GM12878 (cell line): Measurements from ENCODE around the gene TSKU. TPM values are rescaled to one million over a fixed set of nuclear protein-coding genes. Genes with fewer than 3 reads are reported as not detected.

Experiments
- ATAC-seq: fragments of 200-7000 bp; cut with Tn5 transposase; 3 replicates; pipeline ENCODE4 v1.9.1; 2020; ENCODE audit warnings: mild to moderate bottlenecking, moderate library complexity
- BruUV-seq: library from RNA; stranded (reverse); fragments of 400-500 nt; replicated peaks from 2 replicates; lab custom pipeline; 2021; lab: Mats Ljungman, UMichigan
- CTCF ChIA-PET: fragments of 300-600 bp; sonication (Branson Sonifier 250); formaldehyde crosslinking; extraction: SDS; loops from one replicate; lab custom pipeline; 2021; ENCODE audit warnings: inconsistent platforms; lab: Yijun Ruan, JAX
- POLR2A ChIA-PET: fragments of 350-600 bp; formaldehyde crosslinking; extraction: SDS; loops from one replicate; lab custom pipeline; 2021; ENCODE audit warnings: inconsistent platforms; lab: Charles Lee
- RAD21 ChIA-PET: fragments of 300-600 bp; sonication (Branson Sonifier 250); formaldehyde crosslinking; loops from one replicate; lab custom pipeline; 2023; ENCODE audit warnings: antibody characterized with exemption; ENCODE audit not compliant: unreplicated experiment; lab: Charles Lee
- SMC1A ChIA-PET: fragments of 300-600 bp; sonication (Branson Sonifier 250); formaldehyde crosslinking; loops from one replicate; lab custom pipeline; 2023; ENCODE audit not compliant: unreplicated experiment, uncharacterized antibody; lab: Charles Lee
- DNase-seq: peaks from one replicate; pipeline ENCODE4 v3.0.0-alpha.2; 2011; ENCODE audit warnings: low read depth, low spot score
- FAIRE-seq: peaks from 3 replicates; lab custom pipeline; 2011; peaks lifted over from hg19 to GRCh38; lab: Jason Lieb, UNC
- H2AFZ ChIP-seq: 2 replicates; pipeline ENCODE4 v1.6.0; 2011; ENCODE audit warnings: low read depth, low read length, control low read depth; ENCODE audit not compliant: control insufficient read depth
- H3K27ac ChIP-seq: 2 replicates; pipeline ENCODE4 v1.5.1; 2011; ENCODE audit warnings: control low read depth; ENCODE audit not compliant: control insufficient read depth, insufficient read depth
- H3K27me3 ChIP-seq, 2 experiments: replicated peaks in 1 of 2; 2 replicates each; pipeline versions ENCODE4 v1.6.0 to v1.6.1; 2011; ENCODE audit warnings: low read length in 1 of 2; ENCODE audit not compliant: control insufficient read depth in 2 of 2, insufficient read depth in 2 of 2
- H3K36me3 ChIP-seq, 2 experiments: 2 replicates each; pipeline ENCODE4 v1.5.1; 2011; ENCODE audit warnings: low read length in 1 of 2; ENCODE audit not compliant: control insufficient read depth in 2 of 2, insufficient read depth in 2 of 2
- H3K4me1 ChIP-seq: 2 replicates; pipeline ENCODE4 v1.6.1; 2011; ENCODE audit warnings: mild to moderate bottlenecking, low read length, moderate library complexity, mixed read lengths; ENCODE audit not compliant: control insufficient read depth, insufficient read depth
- H3K4me2 ChIP-seq: 2 replicates; pipeline ENCODE4 v1.6.0; 2011; ENCODE audit warnings: control low read depth; ENCODE audit not compliant: control insufficient read depth, insufficient read depth
- H3K4me3 ChIP-seq: fragments of 200-600 bp; sonication (generic); 2 replicates; pipeline ENCODE4 v1.5.1; 2016
- H3K79me2 ChIP-seq: 2 replicates; pipeline ENCODE4 v1.6.0; 2011; ENCODE audit warnings: low read length; ENCODE audit not compliant: control insufficient read depth, insufficient read depth
- H3K9ac ChIP-seq: 2 replicates; pipeline ENCODE4 v1.8.0; 2011; ENCODE audit warnings: low read length, control low read depth, mixed read lengths; ENCODE audit not compliant: control insufficient read depth, insufficient read depth
- H3K9me3 ChIP-seq: replicated peaks from 3 replicates; pipeline ENCODE4 v1.5.1; 2011; ENCODE audit warnings: mild to moderate bottlenecking, low read length; ENCODE audit not compliant: control insufficient read depth, insufficient read depth
- H4K20me1 ChIP-seq: 2 replicates; pipeline ENCODE4 v1.6.0; 2011; ENCODE audit not compliant: control insufficient read depth, insufficient read depth
- CEBPB ChIP-seq, 2 experiments: fragments of 150-350 bp in 1 of 2; IDR thresholded peaks; 2 replicates each; pipeline ENCODE4 v1.6.1; 2012 to 2014; ENCODE audit warnings: low read depth in 2 of 2, low read length in 2 of 2, borderline replicate concordance in 1 of 2, inconsistent platforms in 1 of 2
- EZH2 ChIP-seq: IDR thresholded peaks from 2 replicates; pipeline ENCODE4 v1.6.1; 2012; ENCODE audit warnings: low read depth, mild to moderate bottlenecking, control low read depth, inconsistent platforms, low read length, borderline replicate concordance; ENCODE audit not compliant: control insufficient read depth
- HCFC1 ChIP-seq: fragments of 150-350 bp; IDR thresholded peaks from 2 replicates; pipeline ENCODE4 v1.6.1; 2014; ENCODE audit warnings: low read length
- KDM1A ChIP-seq: fragments of 200-600 bp; sonication (generic); IDR thresholded peaks from 2 replicates; pipeline ENCODE4 v1.6.1; 2016; ENCODE audit warnings: borderline replicate concordance
- MYC ChIP-seq: IDR thresholded peaks from 2 replicates; pipeline ENCODE4 v1.6.1; 2011; ENCODE audit warnings: mild to moderate bottlenecking, low read length, moderate library complexity, inconsistent platforms; ENCODE audit not compliant: insufficient read depth, insufficient replicate concordance, insufficient read length, severe bottlenecking
- NFIC ChIP-seq: IDR thresholded peaks from 2 replicates; pipeline ENCODE4 v1.6.1; 2012; ENCODE audit warnings: low read depth, mild to moderate bottlenecking, inconsistent platforms, low read length, moderate library complexity
- PAX5 ChIP-seq: IDR thresholded peaks from 2 replicates; pipeline ENCODE4 v1.6.1; 2011; ENCODE audit warnings: low read depth, low read length, borderline replicate concordance
- RAD21 ChIP-seq: IDR thresholded peaks from 2 replicates; pipeline ENCODE4 v1.6.1; 2011; ENCODE audit warnings: mild to moderate bottlenecking, low read depth, low read length, moderate library complexity; ENCODE audit not compliant: insufficient read depth
- SMAD5 ChIP-seq: IDR thresholded peaks from 2 replicates; pipeline ENCODE4 v1.6.1; 2016; ENCODE audit warnings: antibody characterized with exemption, low read depth
- TCF7 ChIP-seq: IDR thresholded peaks from 2 replicates; pipeline ENCODE4 v1.6.1; 2014; ENCODE audit warnings: antibody characterized with exemption, borderline replicate concordance
- ZNF274 ChIP-seq: IDR thresholded peaks from one replicate; pipeline ENCODE4 v1.8.0; 2011; ENCODE audit not compliant: insufficient read length, insufficient read depth
- WGBS: methylation state at CpG from one replicate; pipeline ENCODE4 v1.1.6; 2016; ENCODE audit warnings: low lambda C conversion rate; ENCODE audit not compliant: insufficient replicate concordance, insufficient coverage; ENCODE audit errors: missing lambda C conversion rate; 5-methylcytosine and 5-hydroxymethylcytosine counted together
- in situ Hi-C: fragments of 300-500 bp; cut with MboI; formaldehyde crosslinking; loops from 9 replicates; pipeline ENCODE4 v1.14.3; 2018; ENCODE audit warnings: mixed read lengths
- intact Hi-C: fragments of 100-400 bp; cut with micrococcal nuclease; formaldehyde crosslinking; loops from one replicate; pipeline ENCODE4 v1.14.2; 2022; ENCODE audit not compliant: unreplicated experiment
- polyA plus RNA-seq, 11 experiments: library from polyadenylated mRNA; depleted of rRNA in 4 of 11; unstranded in 6 of 11; stranded (reverse) in 5 of 11; fragments of >200 nt; fragmentation: Nextera tagmentation in 4 of 11; fragmentation: Illumina TruSeq in 1 of 11; extraction: Ambion mirVana in 4 of 11; extraction: Trizol in 1 of 11; gene quantifications; 1 replicate in 1 of 11; 2 replicates in 10 of 11; pipeline versions ENCODE4 v1.2.1 to v1.2.3, GENCODE V29; 2011 to 2016; ENCODE audit warnings: inconsistent platforms in 2 of 11, missing spikeins in 2 of 11, low read depth in 1 of 11
- total RNA-seq, 4 experiments: library from RNA; depleted of rRNA in 3 of 4; stranded (reverse); fragments of >200 nt in 3 of 4; fragmentation: Illumina TruSeq in 1 of 4; extraction: Trizol in 1 of 4; gene quantifications; 2 replicates each; pipeline versions ENCODE4 v1.2.1 to v1.2.3, GENCODE V29; 2013 to 2021
- TF ChIP-seq, protein P1 (sequence below): fragments of 450-650 bp; formaldehyde crosslinking; IDR thresholded peaks from 2 replicates; pipeline ENCODE4 v1.4.0; 2022; ENCODE audit warnings: mild to moderate bottlenecking, moderate library complexity
- TF ChIP-seq, protein P2 (sequence below): IDR thresholded peaks from 2 replicates; pipeline ENCODE4 v1.6.1; 2011; ENCODE audit warnings: borderline replicate concordance, low read depth, mild to moderate bottlenecking, moderate library complexity, low read length; ENCODE audit not compliant: insufficient read depth, poor library complexity, severe bottlenecking
- TF ChIP-seq, protein P3 (sequence below): IDR thresholded peaks from 2 replicates; pipeline ENCODE4 v1.6.1; 2011; ENCODE audit warnings: mild to moderate bottlenecking, low read depth, low read length, moderate library complexity; ENCODE audit not compliant: insufficient replicate concordance
- TF ChIP-seq, protein P4 (sequence below): IDR thresholded peaks from 2 replicates; pipeline ENCODE4 v1.6.1; 2012; ENCODE audit warnings: low read depth, low read length, improper control_type of control experiment
- TF ChIP-seq, protein P5 (sequence below): IDR thresholded peaks from 2 replicates; pipeline ENCODE4 v1.6.1; 2011; ENCODE audit warnings: low read depth, low read length, improper control_type of control experiment, borderline replicate concordance

The TSKU gene
- total and polyA plus RNA-seq, 10 of the 15 experiments (the other 5 are each of a cell fraction or from before 2014, with no cell fraction given), result 0.04 to 1.5 (median 0.62) TPM

DNA sequence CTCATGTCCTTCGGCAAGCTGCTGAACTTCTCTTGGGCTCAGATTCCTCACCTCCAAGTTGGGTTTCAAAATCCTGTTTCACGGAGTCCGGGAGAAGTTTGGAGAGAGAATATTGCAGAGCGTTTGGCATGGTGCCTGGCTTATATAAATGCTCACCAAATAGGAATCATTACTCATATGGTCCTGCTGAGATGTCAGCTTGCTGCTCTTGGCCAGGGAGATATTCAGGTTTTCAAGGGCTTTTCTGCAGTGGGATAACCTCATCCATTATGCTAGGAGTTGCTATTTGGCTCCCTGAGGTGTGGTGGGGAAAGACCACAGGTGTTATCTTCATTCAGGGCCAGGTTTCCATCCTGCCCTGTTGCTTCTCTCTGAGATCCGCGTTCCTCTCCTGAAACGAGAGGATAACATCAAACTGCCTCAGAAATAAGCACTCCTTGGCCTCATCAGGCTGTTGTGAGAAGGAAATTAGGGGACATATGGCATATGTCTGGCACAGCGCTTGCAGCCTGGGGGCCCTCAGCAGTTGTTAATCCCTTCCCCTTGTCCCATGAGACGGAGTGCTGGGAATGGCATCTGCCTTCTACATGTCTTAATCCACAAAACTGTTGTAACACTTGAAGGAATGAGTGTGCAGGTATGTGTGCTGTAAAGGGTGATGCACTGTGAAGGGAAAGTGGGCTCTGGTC lies 47.6 kb downstream of the TSKU start:
- FAIRE-seq (no peak), DNase-seq (no peak), ATAC-seq (no peak)
- in situ Hi-C loops, result no loop called here
- Histone ChIP-seq H3K9ac (no peak overlapping the region), H3K4me3 (no peak overlapping the region), H3K9me3 (no peaks in the 10 kb centered on the region), H3K4me1 (no peaks in the 10 kb centered on the region), H3K27ac (no peak overlapping the region), H3K79me2 (no peaks in the 10 kb centered on the region), H4K20me1 (no peaks in the 10 kb centered on the region), H2AFZ (no peak overlapping the region), H3K36me3 (no peaks in the 10 kb centered on the region), H3K4me2 (no peak overlapping the region), H3K27me3 (no peaks in the 10 kb centered on the region)
- TF ChIP-seq SMAD5 (no peak), KDM1A (no peak), NFIC (no peak), CEBPB (IDR thresholded peaks at IDR 0.05; ENCODE audit: borderline replicate concordance in 1 of 2, low read depth in 2 of 2, low read length in 2 of 2) (no peak), RAD21 (no peak), HCFC1 (no peak), PAX5 (no peak), TCF7 (no peak), MYC (no peak), ZNF274 (no peak), EZH2 (no peak)
- TF ChIP-seq, protein P1, sequence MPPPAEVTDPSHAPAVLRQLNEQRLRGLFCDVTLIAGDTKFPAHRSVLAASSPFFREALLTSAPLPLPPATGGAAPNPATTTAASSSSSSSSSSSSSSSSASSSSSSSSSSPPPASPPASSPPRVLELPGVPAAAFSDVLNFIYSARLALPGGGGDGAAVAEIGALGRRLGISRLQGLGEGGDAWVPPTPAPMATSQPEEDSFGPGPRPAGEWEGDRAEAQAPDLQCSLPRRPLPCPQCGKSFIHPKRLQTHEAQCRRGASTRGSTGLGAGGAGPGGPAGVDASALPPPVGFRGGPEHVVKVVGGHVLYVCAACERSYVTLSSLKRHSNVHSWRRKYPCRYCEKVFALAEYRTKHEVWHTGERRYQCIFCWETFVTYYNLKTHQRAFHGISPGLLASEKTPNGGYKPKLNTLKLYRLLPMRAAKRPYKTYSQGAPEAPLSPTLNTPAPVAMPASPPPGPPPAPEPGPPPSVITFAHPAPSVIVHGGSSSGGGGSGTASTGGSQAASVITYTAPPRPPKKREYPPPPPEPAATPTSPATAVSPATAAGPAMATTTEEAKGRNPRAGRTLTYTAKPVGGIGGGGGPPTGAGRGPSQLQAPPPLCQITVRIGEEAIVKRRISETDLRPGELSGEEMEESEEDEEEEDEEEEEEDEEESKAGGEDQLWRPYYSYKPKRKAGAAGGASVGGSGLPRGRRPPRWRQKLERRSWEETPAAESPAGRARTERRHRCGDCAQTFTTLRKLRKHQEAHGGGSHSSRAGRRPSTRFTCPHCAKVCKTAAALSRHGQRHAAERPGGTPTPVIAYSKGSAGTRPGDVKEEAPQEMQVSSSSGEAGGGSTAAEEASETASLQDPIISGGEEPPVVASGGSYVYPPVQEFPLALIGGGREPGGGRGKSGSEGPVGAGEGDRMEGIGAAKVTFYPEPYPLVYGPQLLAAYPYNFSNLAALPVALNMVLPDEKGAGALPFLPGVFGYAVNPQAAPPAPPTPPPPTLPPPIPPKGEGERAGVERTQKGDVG (CRISPR knock-in tag), result no peak
- TF ChIP-seq, protein P2, sequence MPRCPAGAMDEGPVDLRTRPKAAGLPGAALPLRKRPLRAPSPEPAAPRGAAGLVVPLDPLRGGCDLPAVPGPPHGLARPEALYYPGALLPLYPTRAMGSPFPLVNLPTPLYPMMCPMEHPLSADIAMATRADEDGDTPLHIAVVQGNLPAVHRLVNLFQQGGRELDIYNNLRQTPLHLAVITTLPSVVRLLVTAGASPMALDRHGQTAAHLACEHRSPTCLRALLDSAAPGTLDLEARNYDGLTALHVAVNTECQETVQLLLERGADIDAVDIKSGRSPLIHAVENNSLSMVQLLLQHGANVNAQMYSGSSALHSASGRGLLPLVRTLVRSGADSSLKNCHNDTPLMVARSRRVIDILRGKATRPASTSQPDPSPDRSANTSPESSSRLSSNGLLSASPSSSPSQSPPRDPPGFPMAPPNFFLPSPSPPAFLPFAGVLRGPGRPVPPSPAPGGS, result no peak
- TF ChIP-seq, protein P3, sequence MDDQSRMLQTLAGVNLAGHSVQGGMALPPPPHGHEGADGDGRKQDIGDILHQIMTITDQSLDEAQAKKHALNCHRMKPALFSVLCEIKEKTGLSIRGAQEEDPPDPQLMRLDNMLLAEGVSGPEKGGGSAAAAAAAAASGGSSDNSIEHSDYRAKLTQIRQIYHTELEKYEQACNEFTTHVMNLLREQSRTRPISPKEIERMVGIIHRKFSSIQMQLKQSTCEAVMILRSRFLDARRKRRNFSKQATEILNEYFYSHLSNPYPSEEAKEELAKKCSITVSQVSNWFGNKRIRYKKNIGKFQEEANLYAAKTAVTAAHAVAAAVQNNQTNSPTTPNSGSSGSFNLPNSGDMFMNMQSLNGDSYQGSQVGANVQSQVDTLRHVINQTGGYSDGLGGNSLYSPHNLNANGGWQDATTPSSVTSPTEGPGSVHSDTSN, result no peak
- TF ChIP-seq, protein P4, sequence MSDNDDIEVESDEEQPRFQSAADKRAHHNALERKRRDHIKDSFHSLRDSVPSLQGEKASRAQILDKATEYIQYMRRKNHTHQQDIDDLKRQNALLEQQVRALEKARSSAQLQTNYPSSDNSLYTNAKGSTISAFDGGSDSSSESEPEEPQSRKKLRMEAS, result no peak
- TF ChIP-seq, protein P5, sequence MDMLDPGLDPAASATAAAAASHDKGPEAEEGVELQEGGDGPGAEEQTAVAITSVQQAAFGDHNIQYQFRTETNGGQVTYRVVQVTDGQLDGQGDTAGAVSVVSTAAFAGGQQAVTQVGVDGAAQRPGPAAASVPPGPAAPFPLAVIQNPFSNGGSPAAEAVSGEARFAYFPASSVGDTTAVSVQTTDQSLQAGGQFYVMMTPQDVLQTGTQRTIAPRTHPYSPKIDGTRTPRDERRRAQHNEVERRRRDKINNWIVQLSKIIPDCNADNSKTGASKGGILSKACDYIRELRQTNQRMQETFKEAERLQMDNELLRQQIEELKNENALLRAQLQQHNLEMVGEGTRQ, result no peak
- SMC1A ChIA-PET, result no interaction called here
- BruUV-seq, result no TSS peak
- RAD21 ChIA-PET, result no interaction called here
- CTCF ChIA-PET, result no interaction called here
- intact Hi-C loops, result no loop called here
- POLR2A ChIA-PET, result interaction anchor here (0.5 kb wide), 1 partner anchor 10 kb away, joined by 3 read pairs; no protein-coding TSS in a partner anchor
- 53% methylated on average over 9 of the region's 9 CpGs for WGBS
